NCI-H82 (cell line): ENCODE measurements around the gene VSTM5.

Experiments
- DNase-seq: peaks from one replicate; lab custom pipeline; 2025; lab: John Stamatoyannopoulos, UW

Gene VSTM5

DNA sequence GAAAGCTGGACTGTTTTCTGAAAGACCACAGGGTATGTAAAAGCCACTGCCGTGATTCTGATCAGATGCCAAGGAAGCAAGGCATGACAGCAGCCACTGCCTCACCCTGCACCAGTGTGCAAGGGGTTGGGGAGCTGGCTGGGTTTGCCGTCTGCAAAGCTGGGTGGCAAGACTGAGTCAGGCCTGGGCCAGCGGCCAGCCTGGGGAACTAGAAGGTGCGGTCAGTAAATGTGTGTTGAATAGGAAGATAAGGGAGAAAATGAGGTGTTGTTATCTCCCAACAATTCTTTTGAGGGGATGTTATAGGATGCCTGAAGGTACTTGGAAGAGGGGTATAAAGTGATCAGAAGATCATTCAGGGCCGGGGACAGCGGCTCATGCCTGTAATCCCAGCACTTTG, 8.0 kb downstream of the VSTM5 start:
- DNase-seq: no peak

DNA sequence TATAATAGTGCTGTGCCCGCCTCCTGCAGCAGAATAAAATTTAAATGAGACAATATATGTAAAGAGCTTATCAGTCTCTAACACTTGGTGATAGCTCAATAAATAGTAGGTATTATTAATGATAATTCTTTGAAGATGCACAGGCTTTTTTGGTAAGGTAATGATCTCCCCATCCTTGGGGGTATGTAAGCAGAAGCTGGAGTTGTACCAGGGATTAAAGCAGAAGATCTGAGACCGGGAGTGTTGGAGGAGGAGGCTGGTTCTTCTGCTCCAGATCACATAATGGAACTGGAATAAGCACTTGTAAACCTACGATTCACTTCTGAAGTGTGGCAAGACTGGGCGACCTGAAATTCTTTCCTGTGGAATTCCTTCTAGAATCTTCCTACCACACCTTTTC, 8.4 kb downstream of the VSTM5 start:
- DNase-seq: no peak

DNA sequence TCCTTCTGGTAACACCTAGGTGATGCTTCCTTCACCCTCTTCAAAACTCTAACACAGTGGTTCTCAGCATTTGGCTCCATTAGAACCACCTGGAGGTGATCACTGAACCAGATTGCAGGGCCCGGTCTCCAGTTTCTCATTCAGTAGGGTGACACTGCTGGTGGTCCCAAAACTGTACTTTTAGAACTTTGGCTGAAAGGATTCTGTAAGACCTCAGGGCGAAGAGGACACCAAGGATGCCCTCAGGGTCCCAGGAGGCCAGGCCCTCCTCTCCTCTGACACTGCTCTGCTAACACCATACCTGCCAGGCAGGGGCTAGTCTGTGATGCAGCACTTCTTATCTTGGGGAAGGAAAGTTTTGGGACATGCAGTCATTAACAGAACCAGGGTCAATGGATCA, 9.0 kb downstream of the VSTM5 start:
- DNase-seq: no peak

GRCh38 chr11:93840981-93841380, 9.4 kb downstream of the VSTM5 start:
- no peak for DNase-seq

DNA sequence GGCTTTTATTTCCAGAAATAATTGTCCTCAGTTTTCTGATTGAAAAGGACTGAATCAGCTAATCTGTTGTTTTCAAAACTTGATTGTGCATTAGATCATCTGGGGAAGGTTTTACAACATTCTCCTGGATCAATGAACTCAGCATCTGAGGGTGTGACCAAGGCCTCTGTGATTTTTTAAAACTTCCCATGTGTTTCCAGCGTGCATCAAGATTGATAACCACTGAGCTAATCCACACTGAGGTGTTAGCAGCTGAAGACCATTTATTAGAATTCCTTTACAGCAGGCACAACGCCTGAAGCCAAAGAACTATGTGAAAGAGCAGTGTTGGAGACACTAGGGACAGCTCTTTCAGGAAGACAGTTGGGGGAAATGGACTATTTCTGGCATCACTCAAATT, 10.2 kb downstream of the VSTM5 start:
- DNase-seq: no peak

GRCh38 chr11:93838967-93839366, 11.5 kb downstream of the VSTM5 start:
- no peak for DNase-seq

GRCh38 chr11:93832780-93833179, 17.6 kb downstream of the VSTM5 start:
- DNase-seq: no peak

GRCh38 chr11:93831343-93832127, 18.9 kb downstream of the VSTM5 start:
- no peak for DNase-seq

GRCh38 chr11:93829598-93829997, 20.8 kb downstream of the VSTM5 start:
- no peak for DNase-seq

DNA sequence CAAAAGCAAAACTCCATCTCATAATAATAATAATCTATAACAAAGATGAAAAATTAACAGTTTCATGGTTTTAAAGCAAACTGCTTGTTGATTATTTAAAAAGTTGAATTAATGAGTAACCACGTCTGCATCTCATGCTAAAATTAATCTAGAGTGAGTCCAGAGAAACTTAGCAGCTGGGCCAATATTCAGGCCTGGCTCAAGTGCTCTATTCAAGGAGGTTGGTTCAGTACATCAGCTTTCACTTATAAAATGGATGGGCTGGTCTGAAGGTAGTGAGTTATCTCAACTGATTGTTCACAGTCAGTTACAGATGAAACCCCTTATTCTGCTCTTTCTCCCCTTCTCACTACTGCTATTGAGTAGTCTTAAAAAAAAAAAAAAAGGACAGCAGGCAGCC, 23.1 kb downstream of the VSTM5 start:
- no peak for DNase-seq

- no peak for DNase-seq
Measured at GRCh38 chr11:93823210-93823609, 27.2 kb downstream of the VSTM5 start.

DNA sequence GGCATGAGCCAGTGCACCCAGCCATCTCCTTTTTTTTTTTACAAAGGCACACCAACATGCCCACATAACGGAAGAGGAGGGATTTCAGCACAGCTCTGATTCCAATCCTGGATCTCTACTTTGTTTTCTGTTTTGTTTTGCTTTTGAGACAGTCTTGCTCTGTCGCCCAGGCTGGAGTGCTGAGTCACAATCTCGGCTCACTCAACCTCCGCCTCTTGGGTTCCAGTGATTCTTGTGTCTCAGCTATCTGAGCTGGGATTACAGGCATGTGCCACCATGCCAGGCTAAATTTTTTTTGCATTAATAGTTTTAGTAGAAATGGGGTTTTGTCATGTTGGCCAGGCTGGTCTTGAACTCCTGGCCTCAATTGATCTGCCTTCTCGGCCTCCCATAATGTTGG, 28.1 kb downstream of the VSTM5 start:
- no peak for DNase-seq

DNA sequence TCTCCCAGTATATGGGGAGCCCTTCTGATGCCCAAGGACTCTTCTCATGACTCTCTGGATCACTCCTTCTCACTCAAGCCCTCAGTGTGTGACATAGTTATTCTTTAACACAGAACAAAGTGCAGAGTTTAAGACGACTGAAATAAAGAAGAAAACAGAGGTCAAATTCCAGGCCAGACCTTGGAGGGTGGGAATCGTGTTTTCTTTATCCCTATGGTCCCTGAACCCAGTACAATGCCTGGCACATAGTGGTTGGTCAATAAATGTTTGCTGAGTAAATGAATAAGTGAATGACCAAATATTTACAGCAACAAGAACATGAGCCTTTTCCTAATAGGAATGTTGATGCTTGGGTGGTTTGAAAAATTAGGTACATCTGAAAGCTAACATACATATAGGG, 28.8 kb downstream of the VSTM5 start:
- no peak for DNase-seq

DNA sequence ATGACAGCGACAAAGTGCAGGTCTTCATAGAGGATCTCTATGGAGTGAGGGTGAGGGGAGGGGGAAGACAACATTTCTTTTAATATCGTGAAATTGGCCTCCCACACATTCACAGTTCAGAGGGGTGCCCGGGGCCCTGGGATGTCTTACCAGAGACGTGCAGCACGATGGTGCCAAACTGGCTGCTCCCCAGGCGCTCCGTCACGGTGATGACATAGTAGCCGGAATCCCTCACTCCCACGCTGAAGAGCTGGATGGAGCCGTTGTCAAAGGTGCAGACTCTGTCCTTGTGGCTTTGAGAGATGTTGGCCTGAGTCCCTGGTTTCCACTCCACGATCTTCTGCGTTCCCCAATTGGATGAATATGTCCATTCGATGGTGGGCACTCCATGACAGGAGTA, 29.6 kb downstream of the VSTM5 start:
- no peak for DNase-seq

DNA sequence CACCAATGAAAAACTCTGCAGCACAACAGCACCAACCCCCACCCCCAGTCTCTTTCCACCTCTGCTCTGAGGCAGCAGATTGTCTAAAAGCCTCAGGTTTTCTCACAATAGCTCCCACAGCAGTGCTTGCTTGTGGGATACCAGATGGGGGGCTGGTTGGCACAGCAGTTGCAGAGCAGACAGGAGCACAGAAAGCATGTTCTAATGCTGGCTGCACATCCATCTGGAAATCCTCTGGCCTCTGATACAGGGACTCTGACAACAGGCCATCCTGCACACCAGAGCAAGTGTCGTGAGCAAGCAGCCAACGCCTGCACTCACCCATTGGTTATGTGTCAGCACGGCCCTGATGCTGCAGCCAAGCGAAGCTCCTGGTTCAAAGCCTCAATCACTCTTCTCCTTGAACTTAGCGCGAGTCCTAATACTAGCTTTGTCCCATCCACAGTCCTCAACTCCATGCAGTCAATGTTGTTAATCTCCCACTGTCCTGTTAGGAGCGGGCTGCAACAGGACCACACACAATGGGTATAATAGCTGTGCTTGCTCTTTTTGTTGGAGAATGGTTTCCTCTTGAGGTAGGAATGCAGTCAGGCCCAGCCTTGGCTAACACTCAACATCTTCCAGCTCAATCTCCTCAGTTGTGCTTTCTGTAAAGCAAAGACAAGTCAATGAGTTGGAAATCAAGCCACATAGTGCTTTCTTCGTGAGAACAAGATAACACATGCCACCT, 30.3 kb downstream of the VSTM5 start:
- DNase-seq: no peak

GRCh38 chr11:93817426-93818348, 32.7 kb downstream of the VSTM5 start:
- DNase-seq: peak; percentile 4

GRCh38 chr11:93814966-93815633, 35.3 kb downstream of the VSTM5 start:
- DNase-seq: no peak

GRCh38 chr11:93813974-93814373, 36.4 kb downstream of the VSTM5 start:
- no peak for DNase-seq

- no peak for DNase-seq
Measured at GRCh38 chr11:93807980-93808379, 42.4 kb downstream of the VSTM5 start.

DNA sequence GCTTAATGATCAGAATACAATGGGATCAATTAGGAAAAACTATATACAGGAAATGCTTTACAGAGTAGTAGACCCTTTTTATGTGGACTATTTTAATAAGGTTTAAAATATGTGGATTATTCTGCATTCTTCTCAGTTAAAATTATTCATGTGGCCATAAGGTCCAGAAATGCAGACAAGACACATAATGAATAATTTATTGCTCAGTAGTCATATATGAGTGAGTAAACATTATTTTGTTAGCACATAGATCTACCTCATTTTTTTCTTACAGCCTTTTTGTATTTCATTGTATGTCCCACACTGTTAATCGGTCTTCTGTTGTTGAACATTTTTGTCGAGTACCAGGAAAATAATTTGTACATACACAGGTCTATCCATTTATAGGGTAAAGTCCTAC, 45.5 kb downstream of the VSTM5 start:
- DNase-seq: no peak

DNA sequence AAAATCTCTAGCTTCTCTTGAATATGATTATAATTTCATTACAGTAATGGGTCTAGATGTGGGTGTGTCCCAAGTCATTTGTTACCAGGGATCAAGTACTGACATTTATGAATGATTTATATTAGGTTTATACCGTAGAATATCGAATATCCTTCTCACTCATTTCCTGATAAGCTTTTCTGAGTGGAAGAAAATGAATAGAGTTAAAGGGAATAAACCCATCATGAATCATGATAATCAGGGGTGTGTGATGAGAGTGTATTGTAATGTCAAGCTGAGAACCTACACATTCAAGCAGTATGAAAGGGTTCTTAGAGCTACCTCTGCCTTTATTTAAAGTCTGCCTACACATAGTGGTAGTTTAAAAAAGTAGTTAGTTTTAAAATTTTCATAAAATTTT, 49.1 kb downstream of the VSTM5 start:
- DNase-seq: no peak
